Measurements from ENCODE around the gene CES4A.

CES4A gene

DNA sequence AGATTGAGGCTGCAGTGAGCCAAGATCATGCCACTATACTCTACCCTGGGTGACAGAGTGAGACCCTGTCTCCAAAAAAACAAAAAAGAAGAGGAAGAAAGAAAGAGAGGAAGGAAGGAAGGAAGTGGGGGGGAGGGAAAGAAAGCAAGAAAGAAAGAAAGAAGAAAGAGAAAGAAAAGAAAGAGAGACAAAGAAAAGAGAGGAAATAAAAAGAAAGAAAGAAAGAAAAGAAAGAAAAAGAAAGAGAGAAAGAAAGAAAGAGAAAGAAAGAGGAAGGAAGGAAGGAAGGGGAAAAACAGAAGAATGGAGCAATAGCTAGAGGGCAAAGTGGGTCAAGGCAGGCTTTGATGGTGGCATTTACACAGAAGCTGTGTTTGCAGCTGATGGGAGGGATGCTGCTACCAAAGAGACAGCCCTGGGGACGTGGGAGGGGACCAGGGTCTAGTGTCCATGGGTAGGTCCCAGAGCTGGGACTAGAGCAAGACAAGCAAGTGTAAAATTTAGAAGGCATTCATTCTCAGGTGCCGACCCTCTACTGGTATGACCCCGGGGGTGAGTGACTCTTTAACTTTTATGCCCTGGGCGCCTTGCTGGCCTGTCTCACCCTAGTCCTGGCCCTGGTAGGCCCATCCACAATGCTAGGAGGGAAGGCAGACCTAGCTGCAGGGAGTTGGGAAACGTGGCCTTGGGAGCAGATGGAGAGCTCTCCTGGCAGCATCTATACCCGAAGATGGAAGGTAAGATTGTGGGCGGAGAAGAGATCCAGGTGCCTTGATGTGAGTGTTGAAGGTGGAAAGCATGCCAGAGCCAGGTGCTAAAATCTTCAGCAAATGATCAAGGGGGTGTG lies 29.3 kb upstream of the CES4A start:
- TF ChIP-seq, protein P1, sequence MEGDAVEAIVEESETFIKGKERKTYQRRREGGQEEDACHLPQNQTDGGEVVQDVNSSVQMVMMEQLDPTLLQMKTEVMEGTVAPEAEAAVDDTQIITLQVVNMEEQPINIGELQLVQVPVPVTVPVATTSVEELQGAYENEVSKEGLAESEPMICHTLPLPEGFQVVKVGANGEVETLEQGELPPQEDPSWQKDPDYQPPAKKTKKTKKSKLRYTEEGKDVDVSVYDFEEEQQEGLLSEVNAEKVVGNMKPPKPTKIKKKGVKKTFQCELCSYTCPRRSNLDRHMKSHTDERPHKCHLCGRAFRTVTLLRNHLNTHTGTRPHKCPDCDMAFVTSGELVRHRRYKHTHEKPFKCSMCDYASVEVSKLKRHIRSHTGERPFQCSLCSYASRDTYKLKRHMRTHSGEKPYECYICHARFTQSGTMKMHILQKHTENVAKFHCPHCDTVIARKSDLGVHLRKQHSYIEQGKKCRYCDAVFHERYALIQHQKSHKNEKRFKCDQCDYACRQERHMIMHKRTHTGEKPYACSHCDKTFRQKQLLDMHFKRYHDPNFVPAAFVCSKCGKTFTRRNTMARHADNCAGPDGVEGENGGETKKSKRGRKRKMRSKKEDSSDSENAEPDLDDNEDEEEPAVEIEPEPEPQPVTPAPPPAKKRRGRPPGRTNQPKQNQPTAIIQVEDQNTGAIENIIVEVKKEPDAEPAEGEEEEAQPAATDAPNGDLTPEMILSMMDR (IDR thresholded peaks at IDR 0.05; ENCODE audit: borderline replicate concordance, insufficient read depth, low read depth, low read length) = no peak
- H3K4me3 ChIP-seq (ENCODE audit: low read depth, low read length) = no peak overlapping the region

DNA sequence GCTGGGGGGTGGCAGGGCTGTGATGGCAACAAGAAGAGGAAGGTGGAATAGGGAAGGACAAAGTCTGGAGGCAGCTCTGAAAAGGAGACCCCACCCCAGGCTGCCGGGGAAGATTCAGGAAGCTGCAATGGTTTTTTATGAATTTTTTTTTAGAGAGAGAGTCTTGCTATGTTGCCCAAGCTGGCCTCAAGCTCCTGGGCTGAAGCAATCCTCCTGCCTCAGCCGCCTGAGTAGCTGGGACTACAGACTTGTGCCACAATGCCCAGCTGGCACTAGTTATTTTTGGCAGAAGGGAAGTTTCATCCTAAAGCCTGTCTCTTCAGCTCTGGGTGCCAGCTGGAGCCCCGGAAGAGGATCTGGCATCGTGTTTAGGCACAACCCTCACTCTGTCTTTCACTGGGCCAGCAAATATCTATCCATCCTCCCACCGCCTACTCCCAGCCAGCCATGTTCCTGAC lies 28.7 kb upstream of the CES4A start:
- no peak overlapping the region for H3K4me3 ChIP-seq (ENCODE audit: low read depth, low read length)
- TF ChIP-seq, protein P1 (IDR thresholded peaks at IDR 0.05; ENCODE audit: borderline replicate concordance, insufficient read depth, low read depth, low read length) = no peak

DNA sequence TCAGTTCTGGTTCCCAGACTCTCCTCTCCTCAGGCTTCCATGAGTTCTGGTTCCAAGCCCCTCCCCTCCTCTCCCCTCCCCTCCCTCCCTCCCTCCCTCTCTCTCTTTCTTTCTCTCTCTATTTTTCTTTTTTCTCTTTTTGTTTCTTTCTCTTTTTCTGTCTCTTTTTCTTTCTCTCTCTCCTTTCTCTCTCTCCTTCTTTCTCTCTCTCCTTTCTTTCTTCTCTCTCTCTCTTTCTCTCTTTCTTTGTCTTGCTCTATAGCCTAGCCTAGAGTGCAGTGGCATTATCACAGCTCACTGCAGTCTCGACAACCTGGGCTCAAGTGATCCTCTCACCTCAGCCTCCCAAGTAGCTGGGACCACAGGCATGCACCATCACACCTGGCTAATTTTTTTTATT lies 28.1 kb upstream of the CES4A start:
- TF ChIP-seq, protein P1 (IDR thresholded peaks at IDR 0.05; ENCODE audit: borderline replicate concordance, insufficient read depth, low read depth, low read length) = no peak
- no peak overlapping the region for H3K4me3 ChIP-seq (ENCODE audit: low read depth, low read length)

DNA sequence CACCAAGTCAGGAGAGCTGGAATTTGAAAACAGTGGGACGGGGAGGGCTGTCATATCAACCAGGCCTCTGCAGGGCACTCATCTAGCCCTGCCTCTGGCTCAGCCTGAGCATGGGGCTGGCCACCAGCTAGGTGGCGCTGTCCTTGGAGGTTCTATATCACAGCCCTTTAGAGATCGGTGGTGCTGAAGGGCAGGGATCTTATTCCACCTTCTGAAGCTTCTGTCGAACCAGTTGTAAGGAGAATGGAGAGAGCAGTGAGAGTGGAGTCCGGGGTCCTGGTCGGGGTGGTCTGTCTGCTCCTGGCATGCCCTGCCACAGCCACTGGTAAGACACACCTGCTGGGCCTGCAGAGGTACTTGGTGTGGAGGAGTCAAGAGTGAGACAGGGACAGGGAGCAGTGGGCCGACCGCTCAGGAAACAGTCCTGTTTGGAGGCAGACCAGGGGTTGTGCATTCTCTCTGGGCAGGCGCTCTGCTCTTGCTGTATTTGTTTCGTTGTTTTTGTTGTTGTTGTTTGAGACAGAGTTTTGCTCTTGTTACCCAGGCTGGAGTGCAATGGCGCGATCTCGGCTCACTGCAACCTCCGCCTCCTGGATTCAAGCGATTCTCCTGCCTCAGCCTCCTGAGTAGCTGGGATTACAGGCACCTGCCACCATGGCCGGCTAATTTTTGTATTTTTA lies 27.2 kb upstream of the CES4A start, which contains the start of gene CES3:
Gene CES3, plus strand, starts transcription at position 202 of the 680 bp plus-strand sequence. Its CDS starts 42 bp downstream, at position 244.
- TF ChIP-seq, protein P1 (IDR thresholded peaks at IDR 0.05; ENCODE audit: borderline replicate concordance, insufficient read depth, low read depth, low read length) = peak; percentile 88
- no peak within 1 kb of the TSS for H3K4me3 ChIP-seq (ENCODE audit: low read depth, low read length)

DNA sequence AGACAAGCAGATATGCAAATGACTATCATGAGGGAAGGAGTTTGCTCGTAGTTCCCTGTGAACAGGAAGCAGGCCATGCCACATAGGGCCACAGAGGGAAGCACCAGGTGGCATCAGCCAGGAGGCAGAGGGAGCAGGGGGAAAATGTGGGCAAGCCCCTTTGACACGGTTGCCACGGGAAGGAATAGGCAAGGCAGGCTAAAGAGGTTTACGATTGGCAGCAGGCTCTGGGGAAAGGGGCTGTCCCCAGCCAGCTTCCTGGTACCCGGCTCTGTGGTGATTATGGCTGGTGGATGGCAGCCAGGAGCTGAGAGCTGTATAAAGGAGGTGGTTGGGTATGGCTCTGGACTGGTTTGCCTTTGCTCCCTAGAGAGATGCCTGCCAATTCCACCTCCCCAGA lies 26.5 kb upstream of the CES4A start:
- H3K4me3 ChIP-seq (ENCODE audit: low read depth, low read length) = no peak overlapping the region
- TF ChIP-seq, protein P1 (IDR thresholded peaks at IDR 0.05; ENCODE audit: borderline replicate concordance, insufficient read depth, low read depth, low read length) = no peak

DNA sequence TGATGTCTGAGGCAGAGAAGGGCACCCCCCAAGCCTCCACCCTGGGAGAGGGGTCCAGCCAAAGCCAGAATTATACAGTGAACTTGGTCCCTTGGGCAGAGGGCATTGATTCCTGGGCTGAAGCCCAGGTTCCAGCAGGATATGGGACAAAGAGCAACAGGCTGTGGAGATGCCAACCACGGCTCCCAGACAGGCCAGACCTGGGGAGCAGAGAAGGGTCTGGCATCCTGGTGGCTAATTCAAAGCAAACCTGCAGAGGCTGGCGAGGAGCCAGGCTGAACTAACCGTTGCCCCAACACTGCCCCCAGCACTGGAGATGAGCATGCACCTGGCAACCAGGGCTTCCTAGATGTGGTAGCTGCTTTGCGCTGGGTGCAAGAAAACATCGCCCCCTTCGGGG lies 24.3 kb upstream of the CES4A start:
- TF ChIP-seq, protein P1 (IDR thresholded peaks at IDR 0.05; ENCODE audit: borderline replicate concordance, insufficient read depth, low read depth, low read length) = no peak
- no peak overlapping the region for H3K4me3 ChIP-seq (ENCODE audit: low read depth, low read length)
